Erythroblast (primary cell): ENCODE measurements around the gene ALPK3.

Experiments used
- GATA1 ChIP-seq: IDR thresholded peaks from 2 replicates; pipeline ENCODE4 v1.6.1; 2011; ENCODE audit warnings: low read depth, mild to moderate bottlenecking, control low read depth, low read length, moderate library complexity
- POLR2A ChIP-seq: IDR thresholded peaks from 2 replicates; pipeline ENCODE4 v1.6.1; 2011; ENCODE audit warnings: mild to moderate bottlenecking, low read length

DNA sequence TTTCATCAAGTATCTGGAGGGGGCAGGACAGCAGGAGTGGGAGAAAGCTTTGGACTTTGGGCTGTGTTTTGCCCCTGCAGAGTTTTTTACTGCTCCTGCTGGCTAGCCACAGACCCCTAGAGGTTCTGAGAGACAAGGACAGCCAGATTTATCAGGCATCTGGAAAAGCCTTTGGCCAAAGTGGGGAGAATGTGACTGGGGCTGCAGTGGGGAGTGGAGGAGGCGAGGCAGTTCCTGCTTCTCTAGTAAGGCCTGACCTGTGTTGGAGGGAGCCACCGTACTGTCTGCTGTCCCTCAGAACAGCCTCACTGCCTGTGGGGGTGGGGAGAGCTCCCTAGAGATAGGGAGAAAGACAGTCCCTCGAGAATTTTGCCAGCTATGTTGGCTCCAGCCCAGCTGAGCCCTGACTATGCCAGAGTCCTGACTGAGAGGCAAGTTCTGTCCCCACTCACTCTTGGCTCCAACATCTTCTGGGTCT, 2.2 kb downstream of the ALPK3 start:
- TF ChIP-seq POLR2A: no peak
- TF ChIP-seq GATA1: no peak
